ENCODE data around the gene DPYSL5.

The DPYSL5 gene

DNA sequence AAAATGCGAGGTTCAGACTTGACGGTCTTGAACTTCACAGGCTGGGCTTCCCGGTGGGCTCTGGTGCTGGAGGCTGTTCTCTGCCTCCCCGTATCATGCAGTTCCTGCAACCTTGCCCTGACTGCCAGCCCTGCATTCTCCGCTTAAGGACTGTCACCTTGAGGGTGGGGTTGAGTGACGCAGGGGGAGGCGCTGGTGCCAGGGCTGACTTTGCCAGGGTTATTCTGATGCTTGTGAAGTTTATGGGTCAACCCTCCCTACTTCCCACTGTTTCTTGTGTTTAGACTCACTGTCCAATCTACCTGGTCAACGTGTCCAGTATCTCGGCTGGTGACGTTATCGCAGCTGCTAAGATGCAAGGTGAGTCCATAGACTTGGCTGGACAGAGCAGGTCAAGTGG lies 85.0 kb downstream of the DPYSL5 start:
- DNase-seq (ENCODE audit: low read depth) = no peak

DNA sequence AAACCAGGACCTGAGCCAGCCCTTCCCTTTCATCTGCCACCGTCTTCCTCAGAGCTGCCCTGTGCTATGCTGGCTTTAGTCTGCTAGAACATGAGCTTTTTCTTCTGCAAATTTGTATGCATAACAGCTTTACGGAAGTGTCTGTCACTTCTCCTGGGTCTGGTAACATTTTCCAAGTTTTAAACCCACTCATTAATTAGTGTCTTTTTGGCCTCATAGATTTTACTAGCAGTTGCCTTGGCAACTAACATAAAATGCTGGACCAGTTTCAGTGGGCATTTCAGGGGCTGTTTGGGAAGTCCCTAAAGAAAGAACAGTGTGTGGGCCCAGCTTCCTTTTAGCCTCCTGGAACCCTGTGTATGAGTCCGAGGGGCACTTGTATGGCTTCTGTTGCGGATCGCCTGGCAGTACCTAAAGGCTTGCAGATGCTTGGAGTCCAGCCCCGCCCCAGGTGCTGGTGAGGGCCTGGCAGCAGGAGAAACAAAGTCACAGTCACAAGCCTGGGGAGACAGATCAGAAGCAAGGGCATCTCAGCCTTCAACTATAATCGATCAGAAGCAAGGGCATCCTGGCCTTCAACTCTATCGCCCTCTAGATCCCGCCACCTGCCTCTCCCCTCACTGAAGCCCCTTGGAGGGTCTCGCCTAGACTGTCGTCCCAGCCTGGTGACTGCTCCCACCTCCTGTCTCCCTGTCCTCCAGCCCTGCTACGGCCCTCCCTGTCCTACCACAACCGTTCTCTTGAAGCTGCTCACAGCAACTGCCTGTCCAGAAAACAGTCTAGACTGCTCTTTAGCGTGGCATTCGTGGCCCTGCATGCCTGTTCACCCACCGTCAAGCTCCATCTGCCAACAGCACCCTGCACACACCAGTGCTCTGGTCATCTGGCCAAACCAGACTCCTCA lies 85.8 kb downstream of the DPYSL5 start:
- DNase-seq (ENCODE audit: low read depth) = no peak

DNA sequence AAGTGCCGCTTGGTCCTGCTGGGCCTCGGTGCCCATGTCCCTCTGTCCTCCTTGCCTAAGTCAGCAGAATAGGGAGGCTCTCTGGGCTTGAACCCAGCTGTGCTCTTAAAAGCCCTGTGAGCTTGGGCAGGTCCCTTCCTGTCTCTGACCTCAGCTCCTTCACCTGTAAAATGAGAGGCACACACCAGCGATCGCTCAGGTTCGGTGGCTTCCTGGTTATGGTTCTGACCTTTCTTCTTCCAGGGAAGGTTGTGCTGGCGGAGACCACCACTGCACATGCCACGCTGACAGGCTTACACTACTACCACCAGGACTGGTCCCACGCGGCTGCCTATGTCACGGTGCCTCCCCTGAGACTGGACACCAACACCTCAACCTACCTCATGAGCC lies 86.4 kb downstream of the DPYSL5 start:
- DNase-seq (ENCODE audit: low read depth) = no peak

DNA sequence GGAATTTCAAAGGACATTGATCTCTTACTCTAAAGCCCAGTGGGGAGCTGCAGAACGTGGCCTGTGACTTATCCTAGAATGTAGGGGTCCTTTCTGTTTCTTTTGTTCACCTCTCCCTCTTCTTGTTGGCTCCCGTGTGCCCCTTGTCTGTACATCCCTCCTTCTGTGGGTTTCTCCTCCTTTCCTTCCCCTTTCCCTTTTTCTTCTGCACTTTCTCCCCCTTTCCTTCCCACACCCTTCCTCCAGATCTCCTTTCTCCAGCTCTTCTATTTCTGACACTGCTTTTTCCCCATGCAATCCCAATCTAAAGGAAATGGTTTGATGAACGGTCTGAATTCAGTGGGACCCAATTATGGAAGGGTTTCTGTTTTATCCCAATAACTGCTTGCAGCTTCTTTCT lies 87.1 kb downstream of the DPYSL5 start:
- no peak for DNase-seq (ENCODE audit: low read depth)

DNA sequence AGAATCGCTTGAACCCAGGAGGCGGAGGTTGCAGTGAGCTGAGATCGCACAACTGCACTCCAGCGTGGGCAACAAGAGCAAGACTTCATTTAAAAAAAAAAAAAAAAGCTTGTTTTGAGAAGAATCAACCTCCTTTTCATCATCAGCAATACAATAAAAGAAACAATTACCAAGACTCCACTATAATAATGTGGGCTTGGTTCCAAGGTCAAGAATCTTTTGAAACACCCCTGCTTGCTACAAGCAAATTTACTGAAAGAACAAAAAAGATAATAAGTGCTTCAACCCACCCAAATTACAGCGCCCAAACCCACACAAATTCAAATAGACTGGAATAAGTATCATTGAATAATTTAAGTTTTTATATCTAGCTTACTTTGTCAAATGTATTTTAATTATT lies 88.9 kb downstream of the DPYSL5 start:
- no peak for DNase-seq (ENCODE audit: low read depth)

DNA sequence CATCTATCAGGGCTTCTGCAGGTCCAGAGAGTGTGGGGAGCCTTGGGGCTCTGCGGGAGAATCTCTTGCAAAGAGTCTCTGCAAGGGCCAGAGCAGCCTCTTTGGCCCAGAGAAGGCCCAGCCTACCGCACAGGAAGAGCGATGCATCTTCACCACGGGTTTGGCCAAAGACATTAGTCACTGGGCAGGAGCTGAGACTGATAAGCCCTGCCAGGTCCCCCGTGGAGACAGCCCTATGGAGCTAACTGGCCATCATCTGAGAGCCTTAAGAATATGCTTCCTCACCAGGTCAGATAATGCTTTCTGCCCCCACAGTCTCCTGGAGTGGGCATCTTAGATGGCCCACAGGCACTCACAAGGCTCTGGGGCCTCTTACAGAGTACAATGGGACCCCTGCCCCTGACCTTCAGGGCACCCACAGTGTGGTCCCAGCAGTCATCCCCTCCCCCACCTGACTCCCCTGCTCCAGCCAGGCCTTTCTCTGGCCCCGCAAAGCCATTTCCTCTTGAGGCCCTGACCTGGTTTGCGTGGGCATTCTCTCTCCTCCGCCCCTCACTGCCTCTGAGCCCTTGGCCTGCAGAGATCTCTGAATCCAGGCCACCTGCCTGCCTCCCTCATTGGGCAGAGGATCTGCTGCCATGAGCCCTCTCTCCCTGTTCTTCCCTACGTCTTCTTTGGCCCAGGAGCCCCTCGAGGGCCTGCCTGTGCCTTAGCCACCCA lies 90.6 kb downstream of the DPYSL5 start:
- DNase-seq (ENCODE audit: low read depth) = no peak

DNA sequence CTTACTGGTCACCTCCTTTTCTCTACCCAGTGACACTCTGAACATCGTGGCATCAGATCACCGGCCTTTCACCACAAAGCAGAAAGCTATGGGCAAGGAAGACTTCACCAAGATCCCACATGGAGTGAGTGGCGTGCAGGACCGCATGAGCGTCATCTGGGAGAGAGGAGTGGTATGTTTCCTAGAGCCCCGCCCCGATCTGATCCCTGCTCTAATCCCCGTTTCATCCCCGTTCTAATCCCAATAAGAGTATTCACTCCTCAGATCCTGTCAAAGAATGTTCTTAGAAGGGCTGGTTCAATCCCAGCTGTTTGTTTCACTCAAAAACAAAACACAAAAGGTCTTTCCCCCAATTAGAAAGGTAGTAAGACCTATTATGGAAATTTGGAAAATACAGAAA lies 92.1 kb downstream of the DPYSL5 start:
- DNase-seq (ENCODE audit: low read depth) = no peak

DNA sequence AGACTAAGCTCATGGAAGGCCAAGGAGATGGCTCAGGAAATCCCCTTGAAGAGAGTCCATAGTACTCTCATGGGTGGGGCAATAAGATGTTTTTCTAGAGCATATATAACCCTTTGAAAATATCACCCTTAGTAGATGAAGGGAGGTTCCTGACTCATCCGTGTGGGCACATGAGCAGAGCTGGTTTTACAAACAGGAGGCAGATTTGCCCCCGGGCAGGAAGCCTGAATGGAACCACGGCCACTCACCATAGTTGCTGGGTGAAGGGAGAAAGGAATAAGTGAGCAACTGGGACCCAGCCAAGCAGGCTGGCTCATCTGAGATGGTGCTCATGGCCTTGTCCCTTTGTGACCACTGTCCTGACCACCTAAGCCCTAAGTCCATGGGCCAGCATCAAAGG lies 93.6 kb downstream of the DPYSL5 start:
- DNase-seq (ENCODE audit: low read depth) = no peak

DNA sequence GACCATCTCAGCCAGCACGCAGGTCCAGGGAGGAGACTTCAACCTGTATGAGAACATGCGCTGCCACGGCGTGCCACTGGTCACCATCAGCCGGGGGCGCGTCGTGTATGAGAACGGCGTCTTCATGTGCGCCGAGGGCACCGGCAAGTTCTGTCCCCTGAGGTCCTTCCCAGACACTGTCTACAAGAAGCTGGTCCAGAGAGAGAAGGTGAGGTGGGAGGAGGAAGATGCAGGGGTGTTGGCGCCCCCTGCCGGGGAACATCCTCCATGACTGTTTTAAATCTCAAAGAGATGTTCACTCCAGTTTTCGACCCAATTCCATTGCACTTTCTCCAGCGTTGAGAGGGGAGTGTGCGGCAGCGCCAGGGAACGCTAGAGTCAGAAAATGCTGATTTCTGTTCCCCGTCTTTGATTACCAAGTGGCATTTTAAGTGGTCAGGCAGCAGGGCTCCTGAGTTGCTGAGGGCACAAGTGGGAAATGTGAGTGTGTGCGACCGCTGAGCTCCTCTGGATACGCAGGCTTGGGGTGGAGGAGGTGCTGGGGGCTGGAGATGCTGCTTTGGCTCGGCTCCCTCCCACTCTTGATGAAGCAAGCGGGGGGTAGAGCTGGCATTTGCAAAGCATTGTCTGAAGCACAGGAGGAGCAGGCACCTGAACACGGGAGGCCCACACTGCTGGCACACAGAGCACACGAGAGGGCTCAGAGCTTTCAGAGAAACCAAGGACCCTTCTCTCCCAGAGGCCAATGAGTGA lies 94.8 kb downstream of the DPYSL5 start:
- peak; percentile 8 for DNase-seq (ENCODE audit: low read depth)

DNA sequence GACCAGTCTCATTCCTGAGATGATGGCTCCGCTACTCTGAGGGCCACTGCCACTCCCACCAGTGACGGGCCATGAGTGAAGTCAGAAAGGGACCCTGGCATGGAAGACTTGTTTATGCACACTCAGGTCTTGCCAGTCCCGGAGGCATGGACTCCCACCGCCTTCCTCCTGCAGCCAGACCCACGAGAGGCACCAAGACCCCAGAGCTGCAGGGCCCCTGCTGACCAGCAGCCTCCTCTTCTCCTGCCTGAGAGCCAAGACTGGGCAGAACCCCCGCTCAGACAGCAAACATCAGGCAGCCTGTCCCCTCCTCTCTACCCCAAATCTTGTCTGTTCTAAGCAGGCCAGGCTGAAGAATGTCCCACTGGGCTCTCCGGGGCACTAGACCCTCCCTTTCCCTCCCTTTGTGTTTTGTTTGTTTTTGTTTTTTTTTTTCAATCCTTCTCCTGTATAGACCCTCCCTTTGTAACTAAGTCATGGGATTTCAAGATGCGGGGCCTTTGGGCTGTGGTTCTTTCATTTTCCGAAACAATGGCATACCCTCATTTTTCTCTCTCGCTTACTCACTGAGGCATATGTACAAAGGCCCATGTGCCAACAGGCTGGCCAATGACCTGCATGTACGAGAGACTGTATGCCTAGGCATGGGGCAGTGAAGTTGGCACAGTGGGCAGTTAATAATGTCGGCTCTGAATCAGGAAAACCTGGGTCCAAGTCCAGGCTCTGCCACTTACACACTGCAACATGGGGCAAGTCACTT lies 98.2 kb downstream of the DPYSL5 start:
- DNase-seq (ENCODE audit: low read depth) = no peak

DNA sequence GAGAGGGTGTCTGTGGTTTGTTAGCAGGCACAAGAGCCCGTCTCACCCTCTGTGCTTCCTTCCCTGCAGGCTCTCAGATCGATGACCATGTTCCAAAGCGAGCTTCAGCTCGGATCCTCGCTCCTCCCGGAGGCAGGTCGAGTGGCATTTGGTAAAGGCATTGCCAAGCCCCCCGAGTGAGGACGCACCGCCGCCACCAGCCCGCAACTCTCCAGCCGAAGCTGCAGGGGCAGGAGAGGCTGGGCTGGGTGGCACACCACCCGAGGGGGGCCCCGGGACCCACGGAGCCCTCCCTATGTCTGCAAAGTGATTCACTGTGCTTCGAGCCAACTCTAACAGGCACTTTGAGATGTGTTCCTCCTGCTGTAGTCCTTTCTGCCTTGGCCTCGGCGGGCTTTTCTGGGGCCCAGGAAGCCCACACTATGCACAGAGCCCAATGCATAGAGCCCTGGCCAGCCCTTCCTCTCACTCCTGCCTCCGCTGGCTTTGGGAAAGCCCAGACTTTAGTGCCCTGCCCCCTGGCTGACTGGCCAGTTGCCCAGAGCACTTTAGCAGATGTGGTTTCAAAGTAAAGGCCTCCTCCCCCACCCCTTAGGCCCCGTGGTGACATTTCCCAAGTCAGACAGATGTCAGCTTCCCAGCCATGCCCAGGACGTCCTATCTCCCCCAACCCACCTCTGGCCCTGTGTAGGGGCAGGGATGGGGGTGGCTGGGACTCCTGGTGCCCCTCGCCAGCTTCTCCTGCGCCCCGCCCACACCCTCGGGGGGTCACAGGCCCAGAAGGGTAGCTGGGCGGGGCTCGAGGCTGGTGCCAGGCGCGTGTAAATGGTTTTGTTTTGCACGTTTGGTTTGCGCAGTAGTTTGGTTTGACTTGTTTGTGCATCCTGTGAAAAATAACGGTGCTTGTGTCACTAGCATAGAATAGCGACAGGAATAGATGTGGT lies 99.2 kb downstream of the DPYSL5 start:
- DNase-seq (ENCODE audit: low read depth) = no peak

DNA sequence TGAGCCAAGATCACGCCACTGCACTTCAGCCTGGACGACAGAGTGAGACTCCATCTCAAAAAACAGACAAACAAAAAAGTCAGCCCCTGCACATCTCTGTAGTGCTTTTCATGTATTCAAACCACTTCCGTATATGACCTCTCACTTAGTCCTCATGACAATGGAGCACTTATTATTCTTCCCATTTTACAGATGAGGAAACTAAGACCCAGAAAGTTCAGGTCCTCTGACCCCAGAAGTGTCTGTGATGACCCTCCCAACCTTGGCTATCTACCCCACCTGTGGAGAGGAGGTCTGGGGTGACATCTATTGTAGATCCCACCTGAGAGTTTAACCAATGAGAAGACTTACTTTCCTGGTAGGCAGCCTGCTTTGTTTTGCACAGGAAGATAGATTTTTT lies 100.9 kb downstream of the DPYSL5 start:
- no peak for DNase-seq (ENCODE audit: low read depth)

DNA sequence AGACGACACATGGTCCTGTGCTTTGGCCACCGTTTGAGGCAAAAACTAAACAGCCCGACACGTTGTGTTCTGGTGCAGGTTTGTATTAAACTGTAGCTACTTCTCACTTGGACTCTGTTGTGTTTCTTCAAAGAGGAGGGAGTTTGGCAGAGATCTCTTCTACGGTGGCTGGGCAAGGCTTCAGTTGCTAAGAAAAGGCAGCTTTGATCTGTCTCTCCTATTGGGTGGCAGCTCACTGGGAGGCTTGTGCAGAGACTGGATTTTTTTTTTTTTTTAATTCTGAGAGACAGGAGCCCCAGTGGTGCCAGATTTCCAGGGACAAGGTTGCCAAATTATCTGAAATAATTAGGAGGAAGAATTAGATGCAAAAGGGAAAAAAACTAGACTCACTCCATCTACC lies 102.3 kb downstream of the DPYSL5 start:
- DNase-seq (ENCODE audit: low read depth) = no peak

DNA sequence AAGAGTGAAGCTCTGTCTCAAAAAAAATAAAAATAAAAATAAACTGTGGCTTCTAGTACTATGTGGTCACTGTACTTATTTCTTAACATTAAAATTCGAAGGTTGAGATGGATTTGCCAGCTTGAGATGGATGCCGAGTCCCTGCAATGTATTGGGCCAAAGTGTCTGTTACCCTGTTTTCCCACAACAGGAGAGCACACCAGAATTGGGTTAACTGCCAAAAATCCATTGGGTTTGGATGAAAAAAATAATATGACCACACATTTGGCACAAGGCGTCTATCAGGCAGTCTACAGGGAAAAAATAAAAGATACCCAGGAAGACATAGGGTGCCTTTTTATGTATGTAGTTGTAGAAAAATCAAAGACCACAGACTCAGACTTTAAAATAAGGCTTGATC lies 103.3 kb downstream of the DPYSL5 start:
- no peak for DNase-seq (ENCODE audit: low read depth)

DNA sequence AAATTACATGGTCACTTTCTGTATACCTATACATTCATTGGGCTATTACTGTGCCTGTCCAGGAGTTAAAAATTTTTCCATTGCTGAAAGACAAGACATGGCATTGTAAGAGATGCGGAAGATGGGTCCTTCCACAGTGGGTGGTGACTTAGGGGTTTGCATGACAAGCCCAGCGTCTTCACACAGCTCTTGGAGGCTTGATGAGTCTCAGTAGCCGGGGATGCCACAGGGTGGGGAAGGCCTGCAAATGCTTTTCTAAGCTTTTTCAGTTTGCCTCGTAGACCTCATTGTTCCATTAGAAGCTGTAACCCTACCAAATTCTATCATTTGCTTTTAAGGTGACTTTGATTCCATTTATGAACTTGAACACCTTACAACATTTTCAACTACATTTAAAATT lies 104.4 kb downstream of the DPYSL5 start:
- no peak for DNase-seq (ENCODE audit: low read depth)

DNA sequence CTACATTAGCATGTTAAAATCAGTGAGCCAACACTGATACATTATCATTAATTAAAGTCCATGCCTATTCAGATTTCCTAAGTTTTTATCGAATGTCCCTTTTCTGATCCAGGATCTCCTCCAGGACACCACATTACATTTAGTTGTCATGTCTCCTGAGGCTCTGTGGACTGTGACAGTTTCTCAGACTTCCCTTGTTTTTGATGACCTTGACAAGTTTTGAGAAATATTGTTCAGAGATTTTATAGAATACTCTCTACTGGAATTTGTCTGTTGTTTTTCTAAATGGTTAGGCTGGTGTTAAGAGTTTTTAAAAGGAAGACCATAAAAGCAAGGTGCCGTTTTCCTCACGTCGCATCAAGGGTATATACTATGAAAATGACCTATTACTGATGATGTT lies 106.2 kb downstream of the DPYSL5 start:
- DNase-seq (ENCODE audit: low read depth) = no peak

DNA sequence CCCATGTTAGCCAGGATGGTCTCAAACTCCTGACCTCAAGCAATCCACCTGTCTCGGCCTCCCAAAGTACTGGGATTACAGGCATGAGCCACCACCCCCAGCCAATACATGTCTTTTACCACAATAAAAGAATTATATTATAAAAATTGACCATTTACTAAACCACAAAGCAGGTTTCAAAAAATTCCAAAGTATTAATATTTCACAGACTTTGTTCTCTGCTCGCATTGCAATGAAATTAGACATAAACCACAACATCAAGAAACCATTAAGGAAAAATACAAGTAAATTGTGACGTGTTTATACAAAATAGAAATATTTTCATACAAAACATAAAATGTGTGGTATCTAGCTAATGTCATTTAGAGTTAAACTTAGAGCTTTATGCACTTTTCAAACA lies 109.1 kb downstream of the DPYSL5 start:
- no peak for DNase-seq (ENCODE audit: low read depth)

DNA sequence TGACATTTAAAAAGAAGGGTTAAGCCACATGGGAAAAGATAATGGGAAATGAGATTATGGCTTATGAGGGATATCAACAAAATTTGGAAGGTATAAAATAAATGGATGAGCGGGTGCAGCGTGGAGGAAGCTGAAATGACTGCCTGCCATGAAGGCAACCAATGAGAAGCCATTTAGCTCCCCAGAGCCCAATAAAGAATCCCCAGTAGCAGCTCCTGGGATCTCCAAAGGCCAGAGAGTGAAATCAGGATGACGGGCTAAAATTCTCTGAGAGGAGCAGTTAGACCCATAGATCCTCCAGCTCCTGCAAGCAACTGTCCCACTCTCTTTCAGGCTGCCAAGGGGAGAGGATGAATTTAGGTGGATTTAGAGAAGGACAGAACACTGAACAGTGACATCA lies 109.6 kb downstream of the DPYSL5 start:
- DNase-seq (ENCODE audit: low read depth) = no peak

DNA sequence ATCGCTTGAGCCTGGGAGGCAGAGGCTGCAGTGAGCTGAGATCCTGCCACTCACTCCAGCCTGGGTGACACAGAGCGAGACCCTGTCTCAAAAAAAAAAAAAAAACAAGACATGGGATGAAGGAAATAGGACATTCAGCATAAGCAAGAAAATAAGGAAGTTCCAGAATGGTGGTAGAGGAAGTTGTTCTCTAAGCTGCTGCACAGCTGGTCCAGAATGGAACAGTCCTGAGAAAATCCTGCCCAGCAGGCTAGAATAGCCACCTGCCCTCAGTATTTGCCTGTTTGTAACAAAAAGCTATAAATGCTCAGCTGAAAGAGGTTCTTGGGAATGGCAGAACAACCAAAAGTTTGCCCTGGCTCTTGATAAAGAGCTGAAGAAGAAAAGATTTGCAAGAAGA lies 111.4 kb downstream of the DPYSL5 start:
- no peak for DNase-seq (ENCODE audit: low read depth)

DNA sequence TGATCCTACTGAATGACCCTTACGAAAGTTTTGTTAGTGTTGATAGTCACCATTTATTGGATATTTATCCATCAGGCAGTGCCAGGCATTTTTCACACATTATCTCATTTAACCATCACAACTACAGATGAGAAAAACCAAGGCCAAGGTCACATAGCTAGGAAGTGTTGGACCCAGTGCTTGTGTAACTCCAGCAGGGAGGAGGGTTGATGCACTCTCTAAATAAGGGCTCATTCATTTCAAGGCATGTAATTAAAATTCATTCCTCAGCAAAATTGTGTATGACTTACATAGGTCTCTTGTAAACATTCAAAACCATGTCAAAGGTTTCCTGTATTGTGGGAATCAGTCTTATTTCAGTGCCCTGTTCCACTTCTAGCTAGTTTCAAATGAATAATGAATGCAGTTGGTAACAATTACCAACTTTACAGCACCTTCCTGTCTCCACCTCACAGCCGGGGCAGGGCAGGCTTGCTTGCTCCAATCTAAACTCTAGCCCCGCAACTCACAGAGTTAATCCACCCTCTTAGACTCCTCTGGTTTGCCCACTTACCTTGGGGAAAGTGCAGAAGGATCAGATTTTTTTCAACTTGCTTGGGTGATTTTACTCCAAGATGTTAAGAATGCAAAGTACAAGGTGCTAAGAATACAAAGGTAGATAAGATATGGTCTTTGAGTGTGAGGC lies 116.7 kb downstream of the DPYSL5 start:
- DNase-seq (ENCODE audit: low read depth) = no peak

Data from HS-5 (cell line).